Activated T-helper 1 cell treated with Interleukin-2 at 50 U/mL for 16 hours (primary cell): Measurements from ENCODE around the gene PRR16.

Experiments
- DNase-seq: peaks from one replicate; pipeline ENCODE4 v3.0.0-alpha.2; 2020; ENCODE audit warnings: low read depth

The PRR16 gene

GRCh38 chr5:120516805-120517204 is 52.7 kb downstream of the PRR16 start:
- DNase-seq = no peak

- DNase-seq = no peak
These were observed 53.6 kb downstream of the PRR16 start for GRCh38 chr5:120517607-120518252.

- no peak for DNase-seq
These were observed 54.5 kb downstream of the PRR16 start for GRCh38 chr5:120518581-120518980.

GRCh38 chr5:120527251-120527650 is 63.2 kb downstream of the PRR16 start:
- DNase-seq = no peak

- no peak for DNase-seq
These were observed 64.5 kb downstream of the PRR16 start for GRCh38 chr5:120528609-120529008.

GRCh38 chr5:120529386-120529785 is 65.3 kb downstream of the PRR16 start:
- no peak for DNase-seq

GRCh38 chr5:120531215-120531614 is 67.1 kb downstream of the PRR16 start:
- DNase-seq = no peak

- no peak for DNase-seq
These were observed 68.7 kb downstream of the PRR16 start for GRCh38 chr5:120532835-120533234.

- no peak for DNase-seq
These were observed 69.5 kb downstream of the PRR16 start for GRCh38 chr5:120533581-120533980.

- no peak for DNase-seq
These were observed 71.8 kb downstream of the PRR16 start for GRCh38 chr5:120535900-120536299.

GRCh38 chr5:120538149-120538548 is 74.0 kb downstream of the PRR16 start:
- DNase-seq = no peak

- DNase-seq = no peak
These were observed 74.5 kb downstream of the PRR16 start for GRCh38 chr5:120538644-120539043.

- no peak for DNase-seq
These were observed 75.4 kb downstream of the PRR16 start for GRCh38 chr5:120539471-120539870.

- no peak for DNase-seq
These were observed 76.0 kb downstream of the PRR16 start for GRCh38 chr5:120540097-120540496.

- DNase-seq = no peak
These were observed 79.9 kb downstream of the PRR16 start for GRCh38 chr5:120544043-120544442.

GRCh38 chr5:120545007-120545406 is 80.9 kb downstream of the PRR16 start:
- no peak for DNase-seq

- DNase-seq = no peak
These were observed 81.9 kb downstream of the PRR16 start for GRCh38 chr5:120545951-120546350.

GRCh38 chr5:120546922-120547321 is 82.8 kb downstream of the PRR16 start:
- DNase-seq = no peak

- no peak for DNase-seq
These were observed 86.3 kb downstream of the PRR16 start for GRCh38 chr5:120550358-120550757.

- DNase-seq = no peak
These were observed 88.5 kb downstream of the PRR16 start for GRCh38 chr5:120552638-120553037.

- DNase-seq = no peak
These were observed 91.2 kb downstream of the PRR16 start for GRCh38 chr5:120555345-120555744.

GRCh38 chr5:120564013-120564412 is 99.9 kb downstream of the PRR16 start:
- no peak for DNase-seq

GRCh38 chr5:120567066-120567465 is 103.0 kb downstream of the PRR16 start:
- DNase-seq = no peak

- no peak for DNase-seq
These were observed 103.8 kb downstream of the PRR16 start for GRCh38 chr5:120567921-120568320.

GRCh38 chr5:120568711-120569110 is 104.6 kb downstream of the PRR16 start:
- DNase-seq = no peak
